H9 (cell line): ENCODE data around the gene DGCR2. TPM values are rescaled to one million over a fixed set of nuclear protein-coding genes. Genes with fewer than 3 reads are reported as not detected.

Experiments used
- DNase-seq: peaks from one replicate; pipeline ENCODE4 v3.0.0-alpha.2; 2017
- H2AFZ ChIP-seq: one replicate; pipeline ENCODE4 v1.6.1; 2013; ENCODE audit warnings: mild to moderate bottlenecking, low read length, control low read depth, moderate library complexity
- H2AK5ac ChIP-seq: 2 replicates; pipeline ENCODE4 v1.6.1; 2013; ENCODE audit warnings: low read length, control low read depth, mixed read lengths; ENCODE audit not compliant: insufficient read length
- H2BK120ac ChIP-seq: one replicate; pipeline ENCODE4 v1.6.1; 2013; ENCODE audit warnings: low read depth, mild to moderate bottlenecking, low read length, control low read depth, inconsistent platforms; ENCODE audit not compliant: poor library complexity, severe bottlenecking
- H2BK12ac ChIP-seq: 2 replicates; pipeline ENCODE4 v1.6.1; 2013; ENCODE audit warnings: low read length, control low read depth, mixed read lengths, low read depth; ENCODE audit not compliant: insufficient read length
- H2BK15ac ChIP-seq: 2 replicates; pipeline ENCODE4 v1.6.1; 2013; ENCODE audit warnings: low read depth, low read length, control low read depth
- H2BK20ac ChIP-seq: one replicate; pipeline ENCODE4 v1.6.1; 2013; ENCODE audit warnings: low read depth, mild to moderate bottlenecking, low read length, control low read depth, inconsistent platforms; ENCODE audit not compliant: poor library complexity, severe bottlenecking
- H2BK5ac ChIP-seq: 2 replicates; pipeline ENCODE4 v1.6.1; 2013; ENCODE audit warnings: low read length, control low read depth, mixed read lengths; ENCODE audit not compliant: insufficient read length
- H3K14ac ChIP-seq: 2 replicates; pipeline ENCODE4 v1.6.1; 2013; ENCODE audit warnings: low read length, control low read depth; ENCODE audit not compliant: insufficient read depth
- H3K18ac ChIP-seq: 2 replicates; pipeline ENCODE4 v1.6.1; 2013; ENCODE audit warnings: low read depth, mild to moderate bottlenecking, mixed read lengths, low read length, control low read depth; ENCODE audit not compliant: insufficient read length
- H3K23ac ChIP-seq: 2 replicates; pipeline ENCODE4 v1.6.1; 2013; ENCODE audit warnings: low read length, control low read depth, mixed read lengths, low read depth; ENCODE audit not compliant: insufficient read length
- H3K23me2 ChIP-seq: 2 replicates; pipeline ENCODE4 v1.6.1; 2013; ENCODE audit warnings: low read depth, mild to moderate bottlenecking, mixed read lengths, low read length, control low read depth; ENCODE audit not compliant: insufficient read length, poor library complexity, severe bottlenecking
- H3K27ac ChIP-seq: 2 replicates; pipeline ENCODE4 v1.5.1; 2013; ENCODE audit warnings: low read length, control low read depth, mixed read lengths, low read depth; ENCODE audit not compliant: insufficient read length
- H3K27me3 ChIP-seq: 2 replicates; pipeline ENCODE4 v1.6.1; 2013; ENCODE audit warnings: low read length, control low read depth, inconsistent platforms; ENCODE audit not compliant: insufficient read depth
- H3K4ac ChIP-seq: 2 replicates; pipeline ENCODE4 v1.6.1; 2013; ENCODE audit warnings: low read depth, mild to moderate bottlenecking, control low read depth, inconsistent platforms, low read length, moderate library complexity
- H3K4me1 ChIP-seq: 2 replicates; pipeline ENCODE4 v1.6.1; 2013; ENCODE audit warnings: low read length, control low read depth, inconsistent platforms; ENCODE audit not compliant: insufficient read depth
- H3K4me2 ChIP-seq: 2 replicates; pipeline ENCODE4 v1.6.1; 2013; ENCODE audit warnings: low read length, control low read depth, mixed read lengths; ENCODE audit not compliant: insufficient read length, insufficient read depth
- H3K56ac ChIP-seq: 2 replicates; pipeline ENCODE4 v1.6.1; 2013; ENCODE audit warnings: low read depth, mild to moderate bottlenecking, mixed read lengths, low read length, control low read depth; ENCODE audit not compliant: insufficient read length
- H3K79me1 ChIP-seq: 2 replicates; pipeline ENCODE4 v1.6.1; 2013; ENCODE audit warnings: low read depth, mild to moderate bottlenecking, moderate library complexity, low read length, control low read depth, inconsistent platforms; ENCODE audit not compliant: insufficient read depth, poor library complexity, severe bottlenecking
- H3K79me2 ChIP-seq: 2 replicates; pipeline ENCODE4 v1.6.1; 2013; ENCODE audit warnings: low read length, control low read depth, inconsistent platforms; ENCODE audit not compliant: insufficient read depth
- H3K9ac ChIP-seq: 2 replicates; pipeline ENCODE4 v1.6.1; 2013; ENCODE audit warnings: low read length, control low read depth, mixed read lengths; ENCODE audit not compliant: insufficient read length; ENCODE audit errors: extremely low read depth
- H3K9me3 ChIP-seq: one replicate; pipeline ENCODE4 v1.6.1; 2013; ENCODE audit warnings: low read depth, low read length, inconsistent platforms; ENCODE audit not compliant: control insufficient read depth
- H3T11ph ChIP-seq: one replicate; pipeline ENCODE4 v1.6.1; 2013; ENCODE audit warnings: mild to moderate bottlenecking, low read length, control low read depth, inconsistent platforms
- H4K20me1 ChIP-seq: one replicate; pipeline ENCODE4 v1.6.1; 2013; ENCODE audit not compliant: control insufficient read depth, insufficient read length, insufficient read depth
- H4K5ac ChIP-seq: 2 replicates; pipeline ENCODE4 v1.6.1; 2013; ENCODE audit warnings: low read depth, mild to moderate bottlenecking, mixed read lengths, low read length, control low read depth; ENCODE audit not compliant: insufficient read length
- H4K8ac ChIP-seq: replicated peaks from 2 replicates; pipeline ENCODE4 v1.6.1; 2013; ENCODE audit warnings: low read length, control low read depth, mixed read lengths, low read depth; ENCODE audit not compliant: insufficient read length
- H4K91ac ChIP-seq: 2 replicates; pipeline ENCODE4 v1.6.1; 2013; ENCODE audit warnings: low read depth, mild to moderate bottlenecking, moderate library complexity, mixed read lengths, low read length, control low read depth; ENCODE audit not compliant: insufficient read length
- H3K27ac Mint-ChIP-seq, 3 experiments: 2 replicates in 2 of 3; 3 replicates in 1 of 3; pipeline ENCODE4 v1.8.0; 2020 to 2021; ENCODE audit warnings: mixed read lengths in 3 of 3, mild to moderate bottlenecking in 1 of 3, moderate library complexity in 1 of 3
- H3K27me3 Mint-ChIP-seq: 2 replicates; pipeline ENCODE4 v1.8.0; 2021; ENCODE audit warnings: low read depth, mild to moderate bottlenecking, moderate library complexity, mixed read lengths
- H3K36me3 Mint-ChIP-seq, 3 experiments: 2 replicates in 2 of 3; 3 replicates in 1 of 3; pipeline ENCODE4 v1.8.0; 2020 to 2021; ENCODE audit warnings: low read depth in 3 of 3, mixed read lengths in 3 of 3; ENCODE audit not compliant: insufficient read depth in 1 of 3
- H3K4me1 Mint-ChIP-seq, 2 experiments: 2 replicates each; pipeline ENCODE4 v1.8.0; 2020; ENCODE audit warnings: mixed read lengths in 2 of 2
- H3K4me3 Mint-ChIP-seq, 2 experiments: 2 replicates in 1 of 2; 3 replicates in 1 of 2; pipeline ENCODE4 v1.8.0; 2020 to 2021; ENCODE audit warnings: mild to moderate bottlenecking in 2 of 2, mixed read lengths in 2 of 2, moderate library complexity in 1 of 2
- H3K9me3 Mint-ChIP-seq, 2 experiments: 2 replicates in 1 of 2; 3 replicates in 1 of 2; pipeline ENCODE4 v1.8.0; 2020; ENCODE audit warnings: mild to moderate bottlenecking in 2 of 2, mixed read lengths in 2 of 2, moderate library complexity in 1 of 2
- CTCF ChIP-seq: fragments of 200-600 bp; sonication (generic); conservative IDR thresholded peaks from 3 replicates; pipeline ENCODE4 v1.8.0; 2021; ENCODE audit warnings: antibody characterized with exemption, mild to moderate bottlenecking
- WGBS: extraction: QIAGEN DNeasy Blood & Tissue Kit; methylation state at CpG from one replicate; pipeline ENCODE4 v1.1.7; 2013; ENCODE audit warnings: missing lambda C conversion rate, low lambda C conversion rate, mixed read lengths; ENCODE audit not compliant: insufficient read length; ENCODE audit errors: extremely low coverage; 5-methylcytosine and 5-hydroxymethylcytosine counted together
- total RNA-seq: library from RNA; stranded (reverse); gene quantifications from 2 replicates; pipeline ENCODE4 v1.2.1, GENCODE V29; 2021

DGCR2 gene
- total RNA-seq, 1 experiment from 2014 or later: 47.2 TPM

- H3K9me3 Mint-ChIP-seq: no peaks in the 10 kb centered on the region
- no peak overlapping the region for H2AFZ ChIP-seq
- H2BK12ac ChIP-seq: no peak overlapping the region
- no peak for TF ChIP-seq CTCF
- H3K4me2 ChIP-seq: no peak overlapping the region
- H3K4me1 Mint-ChIP-seq: no peaks in the 10 kb centered on the region
- H4K91ac ChIP-seq: no peak overlapping the region
- H2BK20ac ChIP-seq: no peak overlapping the region
- H2BK120ac ChIP-seq: no peak overlapping the region
- no peaks in the 10 kb centered on the region for H3K79me1 ChIP-seq
- no peak overlapping the region for H3K56ac ChIP-seq
- H3T11ph ChIP-seq: no peak overlapping the region
- no peaks in the 10 kb centered on the region for H3K4me1 ChIP-seq
- DNase-seq: no peak
- H3K27ac ChIP-seq: no peak overlapping the region
- no peak overlapping the region for H4K5ac ChIP-seq
- H3K27me3 ChIP-seq: no peaks in the 10 kb centered on the region
- H4K8ac ChIP-seq: no peak overlapping the region
- H2AK5ac ChIP-seq: no peak overlapping the region
- no peaks in the 10 kb centered on the region for H4K20me1 ChIP-seq
- no peak overlapping the region for H3K23ac ChIP-seq
- peak overlapping the region in 1 of 3 experiments; percentile 45; a peak in 1 of 7 replicates for H3K27ac Mint-ChIP-seq
- H2BK15ac ChIP-seq: no peak overlapping the region
- no peak overlapping the region for H3K18ac ChIP-seq
- no peaks in the 10 kb centered on the region for H3K23me2 ChIP-seq
- no peaks in the 10 kb centered on the region for H3K9me3 ChIP-seq
- no peak overlapping the region for H3K9ac ChIP-seq
- no peak overlapping the region for H3K4ac ChIP-seq
- H2BK5ac ChIP-seq: no peak overlapping the region
- no CpG with 5 or more reads among the region's 12 CpGs for WGBS
- H3K79me2 ChIP-seq: no peaks in the 10 kb centered on the region
- peaks cover 28 to 79% (median 69%) of the 10 kb centered on the region in 3 experiments; a peak in 6 of 7 replicates for H3K36me3 Mint-ChIP-seq
- no peak overlapping the region for H3K4me3 Mint-ChIP-seq
- no peaks in the 10 kb centered on the region for H3K27me3 Mint-ChIP-seq
- H3K14ac ChIP-seq: no peak overlapping the region
Observed at GRCh38 chr22:19062139-19062942, 59.9 kb downstream of the DGCR2 start.
